GM12878 (cell line): ENCODE data around the gene SPOCK1. TPM values are rescaled to one million over a fixed set of nuclear protein-coding genes. Genes with fewer than 3 reads are reported as not detected.

ENCODE experiments used
- ATAC-seq: fragments of 200-7000 bp; cut with Tn5 transposase; 3 replicates; pipeline ENCODE4 v1.9.1; 2020; ENCODE audit warnings: mild to moderate bottlenecking, moderate library complexity
- BruUV-seq: library from RNA; stranded (reverse); fragments of 400-500 nt; replicated peaks from 2 replicates; lab custom pipeline; 2021; lab: Mats Ljungman, UMichigan
- CTCF ChIA-PET: fragments of 300-600 bp; sonication (Branson Sonifier 250); formaldehyde crosslinking; extraction: SDS; loops from one replicate; lab custom pipeline; 2021; ENCODE audit warnings: inconsistent platforms; lab: Yijun Ruan, JAX
- POLR2A ChIA-PET: fragments of 350-600 bp; formaldehyde crosslinking; extraction: SDS; loops from one replicate; lab custom pipeline; 2021; ENCODE audit warnings: inconsistent platforms; lab: Charles Lee
- RAD21 ChIA-PET: fragments of 300-600 bp; sonication (Branson Sonifier 250); formaldehyde crosslinking; loops from one replicate; lab custom pipeline; 2023; ENCODE audit warnings: antibody characterized with exemption; ENCODE audit not compliant: unreplicated experiment; lab: Charles Lee
- SMC1A ChIA-PET: fragments of 300-600 bp; sonication (Branson Sonifier 250); formaldehyde crosslinking; loops from one replicate; lab custom pipeline; 2023; ENCODE audit not compliant: unreplicated experiment, uncharacterized antibody; lab: Charles Lee
- DNase-seq: peaks from one replicate; pipeline ENCODE4 v3.0.0-alpha.2; 2011; ENCODE audit warnings: low read depth, low spot score
- FAIRE-seq: peaks from 3 replicates; lab custom pipeline; 2011; peaks lifted over from hg19 to GRCh38; lab: Jason Lieb, UNC
- H2AFZ ChIP-seq: 2 replicates; pipeline ENCODE4 v1.6.0; 2011; ENCODE audit warnings: low read depth, low read length, control low read depth; ENCODE audit not compliant: control insufficient read depth
- H3K27ac ChIP-seq: 2 replicates; pipeline ENCODE4 v1.5.1; 2011; ENCODE audit warnings: control low read depth; ENCODE audit not compliant: control insufficient read depth, insufficient read depth
- H3K27me3 ChIP-seq, 2 experiments: replicated peaks in 1 of 2; 2 replicates each; pipeline versions ENCODE4 v1.6.0 to v1.6.1; 2011; ENCODE audit warnings: low read length in 1 of 2; ENCODE audit not compliant: control insufficient read depth in 2 of 2, insufficient read depth in 2 of 2
- H3K36me3 ChIP-seq, 2 experiments: 2 replicates each; pipeline ENCODE4 v1.5.1; 2011; ENCODE audit warnings: low read length in 1 of 2; ENCODE audit not compliant: control insufficient read depth in 2 of 2, insufficient read depth in 2 of 2
- H3K4me1 ChIP-seq: 2 replicates; pipeline ENCODE4 v1.6.1; 2011; ENCODE audit warnings: mild to moderate bottlenecking, low read length, moderate library complexity, mixed read lengths; ENCODE audit not compliant: control insufficient read depth, insufficient read depth
- H3K4me2 ChIP-seq: 2 replicates; pipeline ENCODE4 v1.6.0; 2011; ENCODE audit warnings: control low read depth; ENCODE audit not compliant: control insufficient read depth, insufficient read depth
- H3K4me3 ChIP-seq: fragments of 200-600 bp; sonication (generic); 2 replicates; pipeline ENCODE4 v1.5.1; 2016
- H3K79me2 ChIP-seq: 2 replicates; pipeline ENCODE4 v1.6.0; 2011; ENCODE audit warnings: low read length; ENCODE audit not compliant: control insufficient read depth, insufficient read depth
- H3K9ac ChIP-seq: 2 replicates; pipeline ENCODE4 v1.8.0; 2011; ENCODE audit warnings: low read length, control low read depth, mixed read lengths; ENCODE audit not compliant: control insufficient read depth, insufficient read depth
- H3K9me3 ChIP-seq: replicated peaks from 3 replicates; pipeline ENCODE4 v1.5.1; 2011; ENCODE audit warnings: mild to moderate bottlenecking, low read length; ENCODE audit not compliant: control insufficient read depth, insufficient read depth
- H4K20me1 ChIP-seq: 2 replicates; pipeline ENCODE4 v1.6.0; 2011; ENCODE audit not compliant: control insufficient read depth, insufficient read depth
- DPF2 ChIP-seq: fragments of 450-650 bp; IDR thresholded peaks from 2 replicates; pipeline ENCODE4 v1.6.1; 2017; ENCODE audit warnings: mild to moderate bottlenecking
- FOXK2 ChIP-seq: fragments of 450-650 bp; IDR thresholded peaks from 2 replicates; pipeline ENCODE4 v1.6.1; 2017; ENCODE audit warnings: mild to moderate bottlenecking, moderate library complexity
- GABPA ChIP-seq: IDR thresholded peaks from 2 replicates; pipeline ENCODE4 v1.6.1; 2014; ENCODE audit warnings: antibody characterized with exemption, low read depth, mild to moderate bottlenecking, inconsistent platforms
- NFYB ChIP-seq: IDR thresholded peaks from 2 replicates; pipeline ENCODE4 v1.6.1; 2011; ENCODE audit warnings: low read depth, mild to moderate bottlenecking, low read length, improper control_type of control experiment, moderate library complexity; ENCODE audit not compliant: insufficient read depth
- POLR2AphosphoS2 ChIP-seq: IDR thresholded peaks from 2 replicates; pipeline ENCODE4 v1.6.1; 2011; ENCODE audit warnings: low read depth, mild to moderate bottlenecking, low read length, improper control_type of control experiment, moderate library complexity
- POLR2AphosphoS5 ChIP-seq: IDR thresholded peaks from 2 replicates; pipeline ENCODE4 v1.6.1; 2011; ENCODE audit warnings: mild to moderate bottlenecking, low read length, inconsistent platforms
- SPI1 ChIP-seq: IDR thresholded peaks from 2 replicates; pipeline ENCODE4 v1.6.1; 2011; ENCODE audit warnings: low read depth, mild to moderate bottlenecking, low read length, moderate library complexity, borderline replicate concordance; ENCODE audit not compliant: insufficient read depth
- TAF1 ChIP-seq: IDR thresholded peaks from 2 replicates; pipeline ENCODE4 v1.6.1; 2011; ENCODE audit warnings: mild to moderate bottlenecking, low read depth, low read length, borderline replicate concordance
- WGBS: methylation state at CpG from one replicate; pipeline ENCODE4 v1.1.6; 2016; ENCODE audit warnings: low lambda C conversion rate; ENCODE audit not compliant: insufficient replicate concordance, insufficient coverage; ENCODE audit errors: missing lambda C conversion rate; 5-methylcytosine and 5-hydroxymethylcytosine counted together
- in situ Hi-C: fragments of 300-500 bp; cut with MboI; formaldehyde crosslinking; loops from 9 replicates; pipeline ENCODE4 v1.14.3; 2018; ENCODE audit warnings: mixed read lengths
- intact Hi-C: fragments of 100-400 bp; cut with micrococcal nuclease; formaldehyde crosslinking; loops from one replicate; pipeline ENCODE4 v1.14.2; 2022; ENCODE audit not compliant: unreplicated experiment
- polyA plus RNA-seq, 11 experiments: library from polyadenylated mRNA; depleted of rRNA in 4 of 11; unstranded in 6 of 11; stranded (reverse) in 5 of 11; fragments of >200 nt; fragmentation: Nextera tagmentation in 4 of 11; fragmentation: Illumina TruSeq in 1 of 11; extraction: Ambion mirVana in 4 of 11; extraction: Trizol in 1 of 11; gene quantifications; 1 replicate in 1 of 11; 2 replicates in 10 of 11; pipeline versions ENCODE4 v1.2.1 to v1.2.3, GENCODE V29; 2011 to 2016; ENCODE audit warnings: inconsistent platforms in 2 of 11, missing spikeins in 2 of 11, low read depth in 1 of 11
- total RNA-seq, 4 experiments: library from RNA; depleted of rRNA in 3 of 4; stranded (reverse); fragments of >200 nt in 3 of 4; fragmentation: Illumina TruSeq in 1 of 4; extraction: Trizol in 1 of 4; gene quantifications; 2 replicates each; pipeline versions ENCODE4 v1.2.1 to v1.2.3, GENCODE V29; 2013 to 2021
- TF ChIP-seq, protein P1 (sequence below): IDR thresholded peaks from 2 replicates; pipeline ENCODE4 v1.6.1; 2011; ENCODE audit warnings: mild to moderate bottlenecking, low read depth, low read length, moderate library complexity; ENCODE audit not compliant: insufficient replicate concordance
- TF ChIP-seq, protein P2 (sequence below): fragments of 450-650 bp; IDR thresholded peaks from 2 replicates; pipeline ENCODE4 v1.6.1; 2018; ENCODE audit warnings: borderline replicate concordance, mild to moderate bottlenecking; ENCODE audit not compliant: partially characterized antibody
- TF ChIP-seq, protein P3 (sequence below): fragments of 450-650 bp; IDR thresholded peaks from 2 replicates; pipeline ENCODE4 v1.6.1; 2016; ENCODE audit warnings: mild to moderate bottlenecking
- TF ChIP-seq, protein P4 (sequence below): IDR thresholded peaks from 2 replicates; pipeline ENCODE4 v1.6.1; 2012; ENCODE audit warnings: low read depth, low read length, improper control_type of control experiment

SPOCK1 gene
- total and polyA plus RNA-seq, 10 of the 15 experiments (the other 5 are each of a cell fraction or from before 2014, with no cell fraction given): 0.06 to 0.68 (median 0.25) TPM; not detected in 3

DNA sequence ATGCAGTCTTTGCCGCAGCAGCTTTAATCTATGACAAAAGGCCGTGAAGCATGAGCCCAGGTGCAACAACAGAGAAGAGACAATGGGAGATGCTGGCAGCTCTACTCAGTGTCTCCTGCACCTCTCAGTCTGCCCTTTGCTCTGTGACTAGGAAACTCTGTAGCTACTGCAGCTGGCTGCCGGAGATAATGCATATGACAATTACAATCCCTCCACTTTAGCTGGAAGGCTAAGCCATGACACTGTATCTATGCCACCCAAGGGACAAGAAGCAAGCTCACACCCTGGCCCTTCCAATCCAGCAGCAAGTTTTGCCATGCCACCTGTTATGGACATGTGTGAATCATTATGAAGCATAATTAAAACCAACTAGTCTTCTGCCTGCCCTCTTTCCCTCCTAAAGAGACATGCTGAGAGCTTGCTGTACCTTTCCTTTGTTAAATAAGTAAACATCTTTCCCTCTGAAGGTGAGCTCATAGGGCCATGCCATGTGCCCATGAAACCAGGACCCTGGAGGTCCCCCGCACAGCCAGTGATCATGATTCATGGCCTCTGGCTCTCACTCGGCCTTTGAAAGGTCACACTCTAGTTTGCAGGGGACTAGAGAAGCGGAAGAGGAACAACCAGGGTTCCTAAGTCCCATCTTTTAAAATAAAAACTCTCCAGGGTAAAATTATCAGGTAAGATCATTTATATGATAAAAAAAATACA is 219.4 kb downstream of the SPOCK1 start:
- Histone ChIP-seq H3K4me3 (no peak overlapping the region), H3K27me3 (peaks cover under 1 to 3% of the 10 kb centered on the region in 2 experiments; a peak in 3 of 4 replicates), H2AFZ (no peak overlapping the region), H3K27ac (no peak overlapping the region), H4K20me1 (no peaks in the 10 kb centered on the region), H3K4me2 (no peak overlapping the region), H3K36me3 (no peaks in the 10 kb centered on the region), H3K9me3 (no peaks in the 10 kb centered on the region), H3K4me1 (no peaks in the 10 kb centered on the region), H3K79me2 (no peaks in the 10 kb centered on the region), H3K9ac (no peak overlapping the region)
- ChIA-PET SMC1A (no interaction called here), CTCF (no interaction called here), RAD21 (no interaction called here), POLR2A (no interaction called here)
- FAIRE-seq (no peak), DNase-seq (no peak), ATAC-seq (no peak)
- 41% methylated on average over 6 of the region's 6 CpGs for WGBS
- TF ChIP-seq DPF2: no peak
- TF ChIP-seq, protein P1, sequence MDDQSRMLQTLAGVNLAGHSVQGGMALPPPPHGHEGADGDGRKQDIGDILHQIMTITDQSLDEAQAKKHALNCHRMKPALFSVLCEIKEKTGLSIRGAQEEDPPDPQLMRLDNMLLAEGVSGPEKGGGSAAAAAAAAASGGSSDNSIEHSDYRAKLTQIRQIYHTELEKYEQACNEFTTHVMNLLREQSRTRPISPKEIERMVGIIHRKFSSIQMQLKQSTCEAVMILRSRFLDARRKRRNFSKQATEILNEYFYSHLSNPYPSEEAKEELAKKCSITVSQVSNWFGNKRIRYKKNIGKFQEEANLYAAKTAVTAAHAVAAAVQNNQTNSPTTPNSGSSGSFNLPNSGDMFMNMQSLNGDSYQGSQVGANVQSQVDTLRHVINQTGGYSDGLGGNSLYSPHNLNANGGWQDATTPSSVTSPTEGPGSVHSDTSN: no peak
- TF ChIP-seq, protein P2, sequence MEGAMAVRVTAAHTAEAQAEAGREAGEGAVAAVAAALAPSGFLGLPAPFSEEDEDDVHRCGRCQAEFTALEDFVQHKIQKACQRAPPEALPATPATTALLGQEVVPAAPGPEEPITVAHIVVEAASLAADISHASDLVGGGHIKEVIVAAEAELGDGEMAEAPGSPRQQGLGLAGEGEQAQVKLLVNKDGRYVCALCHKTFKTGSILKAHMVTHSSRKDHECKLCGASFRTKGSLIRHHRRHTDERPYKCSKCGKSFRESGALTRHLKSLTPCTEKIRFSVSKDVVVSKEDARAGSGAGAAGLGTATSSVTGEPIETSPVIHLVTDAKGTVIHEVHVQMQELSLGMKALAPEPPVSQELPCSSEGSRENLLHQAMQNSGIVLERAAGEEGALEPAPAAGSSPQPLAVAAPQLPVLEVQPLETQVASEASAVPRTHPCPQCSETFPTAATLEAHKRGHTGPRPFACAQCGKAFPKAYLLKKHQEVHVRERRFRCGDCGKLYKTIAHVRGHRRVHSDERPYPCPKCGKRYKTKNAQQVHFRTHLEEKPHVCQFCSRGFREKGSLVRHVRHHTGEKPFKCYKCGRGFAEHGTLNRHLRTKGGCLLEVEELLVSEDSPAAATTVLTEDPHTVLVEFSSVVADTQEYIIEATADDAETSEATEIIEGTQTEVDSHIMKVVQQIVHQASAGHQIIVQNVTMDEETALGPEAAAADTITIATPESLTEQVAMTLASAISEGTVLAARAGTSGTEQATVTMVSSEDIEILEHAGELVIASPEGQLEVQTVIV: no peak
- no peak for TF ChIP-seq SPI1
- TF ChIP-seq, protein P3, sequence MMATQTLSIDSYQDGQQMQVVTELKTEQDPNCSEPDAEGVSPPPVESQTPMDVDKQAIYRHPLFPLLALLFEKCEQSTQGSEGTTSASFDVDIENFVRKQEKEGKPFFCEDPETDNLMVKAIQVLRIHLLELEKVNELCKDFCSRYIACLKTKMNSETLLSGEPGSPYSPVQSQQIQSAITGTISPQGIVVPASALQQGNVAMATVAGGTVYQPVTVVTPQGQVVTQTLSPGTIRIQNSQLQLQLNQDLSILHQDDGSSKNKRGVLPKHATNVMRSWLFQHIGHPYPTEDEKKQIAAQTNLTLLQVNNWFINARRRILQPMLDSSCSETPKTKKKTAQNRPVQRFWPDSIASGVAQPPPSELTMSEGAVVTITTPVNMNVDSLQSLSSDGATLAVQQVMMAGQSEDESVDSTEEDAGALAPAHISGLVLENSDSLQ: no peak
- TF ChIP-seq GABPA: no peak
- TF ChIP-seq NFYB: no peak
- TF ChIP-seq POLR2AphosphoS2: no peak
- TF ChIP-seq, protein P4, sequence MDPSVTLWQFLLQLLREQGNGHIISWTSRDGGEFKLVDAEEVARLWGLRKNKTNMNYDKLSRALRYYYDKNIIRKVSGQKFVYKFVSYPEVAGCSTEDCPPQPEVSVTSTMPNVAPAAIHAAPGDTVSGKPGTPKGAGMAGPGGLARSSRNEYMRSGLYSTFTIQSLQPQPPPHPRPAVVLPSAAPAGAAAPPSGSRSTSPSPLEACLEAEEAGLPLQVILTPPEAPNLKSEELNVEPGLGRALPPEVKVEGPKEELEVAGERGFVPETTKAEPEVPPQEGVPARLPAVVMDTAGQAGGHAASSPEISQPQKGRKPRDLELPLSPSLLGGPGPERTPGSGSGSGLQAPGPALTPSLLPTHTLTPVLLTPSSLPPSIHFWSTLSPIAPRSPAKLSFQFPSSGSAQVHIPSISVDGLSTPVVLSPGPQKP: no peak
- no peak for TF ChIP-seq POLR2AphosphoS5
- no peak for TF ChIP-seq TAF1
- no peak for TF ChIP-seq FOXK2
- in situ Hi-C loops: no loop called here
- BruUV-seq: no TSS peak
- intact Hi-C loops: no loop called here
